22Rv1 (cell line): Measurements from ENCODE around the gene GABRG3.

Experiments used
- H3K27ac ChIP-seq: fragments of 450-650 bp; 2 replicates; pipeline ENCODE4 v1.5.1; 2017
- ZFX ChIP-seq: fragments of 450-650 bp; IDR thresholded peaks from 2 replicates; pipeline ENCODE4 v1.6.1; 2017; ENCODE audit warnings: antibody characterized with exemption, borderline replicate concordance
- TF ChIP-seq, protein P1 (sequence below): fragments of 450-650 bp; IDR thresholded peaks from 2 replicates; pipeline ENCODE4 v1.5.1; 2017; ENCODE audit warnings: mild to moderate bottlenecking

GABRG3 gene

GRCh38 chr15:27249046-27249759 lies 278.2 kb downstream of the GABRG3 start:
- no peak for TF ChIP-seq ZFX
- TF ChIP-seq, protein P1, sequence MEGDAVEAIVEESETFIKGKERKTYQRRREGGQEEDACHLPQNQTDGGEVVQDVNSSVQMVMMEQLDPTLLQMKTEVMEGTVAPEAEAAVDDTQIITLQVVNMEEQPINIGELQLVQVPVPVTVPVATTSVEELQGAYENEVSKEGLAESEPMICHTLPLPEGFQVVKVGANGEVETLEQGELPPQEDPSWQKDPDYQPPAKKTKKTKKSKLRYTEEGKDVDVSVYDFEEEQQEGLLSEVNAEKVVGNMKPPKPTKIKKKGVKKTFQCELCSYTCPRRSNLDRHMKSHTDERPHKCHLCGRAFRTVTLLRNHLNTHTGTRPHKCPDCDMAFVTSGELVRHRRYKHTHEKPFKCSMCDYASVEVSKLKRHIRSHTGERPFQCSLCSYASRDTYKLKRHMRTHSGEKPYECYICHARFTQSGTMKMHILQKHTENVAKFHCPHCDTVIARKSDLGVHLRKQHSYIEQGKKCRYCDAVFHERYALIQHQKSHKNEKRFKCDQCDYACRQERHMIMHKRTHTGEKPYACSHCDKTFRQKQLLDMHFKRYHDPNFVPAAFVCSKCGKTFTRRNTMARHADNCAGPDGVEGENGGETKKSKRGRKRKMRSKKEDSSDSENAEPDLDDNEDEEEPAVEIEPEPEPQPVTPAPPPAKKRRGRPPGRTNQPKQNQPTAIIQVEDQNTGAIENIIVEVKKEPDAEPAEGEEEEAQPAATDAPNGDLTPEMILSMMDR = no peak
- H3K27ac ChIP-seq = no peak overlapping the region

DNA sequence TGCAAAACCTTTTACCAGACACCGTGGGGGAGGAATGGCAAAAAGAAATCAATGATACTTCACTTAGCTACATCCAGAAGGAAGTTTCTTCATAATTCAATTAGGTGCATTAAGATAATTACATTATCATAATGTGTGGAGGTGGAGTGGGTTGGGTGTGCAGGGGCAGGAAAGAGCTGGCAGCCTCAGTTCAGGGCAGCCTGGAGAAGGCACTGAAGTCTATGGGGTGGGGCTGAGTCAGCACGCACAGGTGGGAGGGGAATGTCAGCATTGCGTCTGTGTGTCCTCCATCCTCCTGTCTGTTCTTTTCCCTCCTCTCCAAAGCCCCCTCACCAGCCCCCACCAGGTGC lies 278.8 kb downstream of the GABRG3 start:
- TF ChIP-seq ZFX = no peak
- TF ChIP-seq, protein P1 = no peak
- no peak overlapping the region for H3K27ac ChIP-seq

DNA sequence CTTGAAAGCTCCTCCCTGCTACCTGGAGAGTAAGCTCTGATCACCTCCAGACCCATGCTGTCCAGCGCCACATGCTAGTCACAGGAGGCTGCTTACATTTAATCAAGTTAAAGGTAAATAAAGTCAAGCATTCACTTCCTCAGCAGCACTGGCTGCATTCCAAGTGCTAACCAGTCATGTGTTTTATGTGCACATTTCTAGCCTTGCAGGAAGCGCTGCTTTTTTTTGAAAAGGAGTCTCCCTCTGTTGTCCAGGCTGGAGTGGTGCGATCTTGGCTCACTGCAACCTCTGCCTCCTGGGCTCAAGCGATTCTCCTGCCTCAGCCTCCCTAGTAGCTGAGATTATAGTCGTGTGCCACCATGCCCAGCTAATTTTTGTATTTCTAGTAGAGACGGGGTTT lies 279.2 kb downstream of the GABRG3 start:
- TF ChIP-seq, protein P1 = no peak
- no peak for TF ChIP-seq ZFX
- H3K27ac ChIP-seq = no peak overlapping the region

- TF ChIP-seq ZFX = no peak
- no peak overlapping the region for H3K27ac ChIP-seq
These were observed 283.1 kb downstream of the GABRG3 start for GRCh38 chr15:27254055-27254454.

DNA sequence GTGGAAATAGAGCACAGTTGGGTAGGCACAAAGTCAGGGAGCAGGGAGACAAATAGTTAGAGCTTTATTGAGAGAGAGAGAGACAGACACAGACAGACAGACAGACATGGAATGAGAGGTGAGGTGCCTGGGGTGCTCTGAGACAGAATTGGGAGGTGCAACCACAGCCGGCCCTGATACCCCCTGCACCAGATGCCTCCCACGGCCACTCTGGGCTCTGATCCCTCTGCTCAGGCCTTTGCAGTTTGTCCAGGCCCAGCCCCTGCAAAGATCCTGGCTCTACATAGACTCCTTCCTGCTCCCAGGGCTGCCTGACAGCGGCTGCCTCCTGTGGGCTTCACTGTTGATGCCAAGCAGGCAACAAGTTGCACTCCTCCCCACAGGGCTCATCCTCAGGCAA lies 283.8 kb downstream of the GABRG3 start:
- H3K27ac ChIP-seq = no peak overlapping the region
- TF ChIP-seq ZFX = no peak
- TF ChIP-seq, protein P1 = no peak

DNA sequence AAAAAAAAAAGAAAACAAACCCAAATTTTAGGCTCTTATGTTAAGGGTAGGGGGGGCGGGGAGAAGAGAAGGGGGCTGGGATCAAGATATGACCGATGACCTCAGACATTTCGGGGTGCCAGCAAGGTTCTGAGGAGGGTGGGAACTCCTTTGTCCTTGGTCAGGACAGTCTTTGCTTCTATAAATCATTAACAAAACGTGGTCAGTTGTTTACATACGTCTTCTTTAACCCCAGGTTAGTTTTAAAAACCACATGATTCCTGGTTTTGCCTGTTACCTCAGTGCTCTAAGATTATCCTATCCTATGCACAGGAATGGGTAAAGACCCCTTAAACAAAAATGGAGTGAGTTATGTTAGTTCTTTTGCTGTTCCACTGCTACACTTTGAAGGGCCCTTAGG lies 285.5 kb downstream of the GABRG3 start:
- TF ChIP-seq, protein P1 = no peak
- no peak for TF ChIP-seq ZFX
- no peak overlapping the region for H3K27ac ChIP-seq

DNA sequence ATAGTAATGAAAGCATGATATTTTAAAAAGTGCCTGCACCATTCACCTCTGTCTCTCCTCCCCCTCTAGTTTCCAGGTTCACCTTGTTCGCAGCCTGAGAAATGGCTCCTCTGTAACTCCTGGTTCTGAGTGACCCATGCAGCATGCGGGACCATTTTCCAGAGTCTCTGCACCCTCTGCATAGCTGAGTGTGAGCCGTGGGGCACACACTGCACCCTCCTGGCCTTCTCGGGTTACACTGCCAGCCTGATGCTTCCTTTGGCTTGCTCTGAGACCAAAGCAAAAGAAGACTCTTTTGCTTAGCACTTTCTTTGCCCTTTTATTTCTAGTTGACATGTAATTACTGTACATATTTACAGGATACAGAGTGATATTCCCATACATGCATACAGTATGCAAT lies 287.3 kb downstream of the GABRG3 start:
- no peak for TF ChIP-seq ZFX
- TF ChIP-seq, protein P1 = no peak
- no peak overlapping the region for H3K27ac ChIP-seq

GRCh38 chr15:27260523-27260922 lies 289.5 kb downstream of the GABRG3 start:
- no peak for TF ChIP-seq ZFX
- TF ChIP-seq, protein P1 = no peak
- H3K27ac ChIP-seq = no peak overlapping the region
